Peyer's patch (tissue), 4 donors: ENCODE measurements around the gene COL3A1.

Experiments
- CTCF ChIP-seq, 6 experiments: fragments of 450-650 bp in 4 of 6; fragments of 200-600 bp in 2 of 6; sonication (generic) in 1 of 6; IDR thresholded peaks; one replicate each; pipeline ENCODE4 v1.5.1; 2017 to 2019; ENCODE audit warnings: antibody characterized with exemption in 6 of 6, mild to moderate bottlenecking in 3 of 6, moderate library complexity in 1 of 6
- POLR2A ChIP-seq, 2 donors: fragments of 450-650 bp; IDR thresholded peaks; one replicate each; pipeline ENCODE4 v1.5.1; 2017; ENCODE audit warnings: antibody characterized with exemption in 2 of 2, mild to moderate bottlenecking in 2 of 2, moderate library complexity in 2 of 2

- no peak for TF ChIP-seq CTCF (IDR thresholded peaks at IDR 0.05)
- TF ChIP-seq POLR2A (IDR thresholded peaks at IDR 0.05), result no peak
Measured at GRCh38 chr2:189046320-189046719, 72.1 kb downstream of the COL3A1 start.
